Ramos (cell line): ENCODE data around the gene SFTPB.
"Not testable (repeated sequence)": the region's sequence is repeated elsewhere in the genome, so short reads cannot be mapped to it uniquely, and the experiment has no call there.

Experiments used
- in situ Hi-C: fragments of 300-500 bp; cut with MboI; formaldehyde crosslinking; loops from one replicate; pipeline ENCODE4 v1.14.3; 2022; ENCODE audit warnings: low sequenced_read_pairs; ENCODE audit not compliant: unreplicated experiment

SFTPB gene

GRCh38 chr2:85619617-85620016 is 48.4 kb downstream of the SFTPB start:
- in situ Hi-C loops = no loop called here

- in situ Hi-C loops = not testable (repeated sequence)
These were observed 50.3 kb downstream of the SFTPB start for GRCh38 chr2:85617723-85618122.

GRCh38 chr2:85615413-85615728 is 52.6 kb downstream of the SFTPB start:
- in situ Hi-C loops = no loop called here

- in situ Hi-C loops = not testable (repeated sequence)
These were observed 53.2 kb downstream of the SFTPB start for GRCh38 chr2:85614757-85615156.

GRCh38 chr2:85613717-85614515 is 54.1 kb downstream of the SFTPB start:
- in situ Hi-C loops = no loop called here

- in situ Hi-C loops = no loop called here
These were observed 56.1 kb downstream of the SFTPB start, which contains the start of gene C2orf68 for GRCh38 chr2:85611705-85612587. Gene C2orf68 (minus strand): TSS chr2:85612066. CDS start chr2:85611984, 82 bp downstream.

GRCh38 chr2:85611217-85611704 is 56.7 kb downstream of the SFTPB start:
- in situ Hi-C loops = no loop called here
